ENCODE measurements around the gene ZNF222.

ZNF222 gene

DNA sequence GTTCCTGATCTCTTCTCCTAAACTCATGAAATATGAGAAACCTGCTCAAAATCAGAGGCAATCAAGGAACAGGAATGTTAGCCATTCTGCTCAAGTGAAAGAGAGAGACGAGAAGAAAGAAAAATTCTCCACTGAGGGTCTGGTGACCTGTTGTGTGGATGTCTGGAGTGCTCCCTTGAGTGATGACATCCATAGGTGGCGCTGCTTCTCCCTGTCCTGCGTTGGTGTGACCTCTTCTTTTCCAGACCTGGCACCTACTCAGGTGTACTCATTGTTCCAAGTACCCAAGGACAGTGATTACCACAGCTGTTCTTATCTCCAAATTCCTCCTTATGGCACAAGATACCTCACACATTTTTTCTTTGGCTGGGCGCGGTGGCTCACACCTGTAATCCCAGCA is 30.7 kb downstream of the ZNF222 start:
- DNase-seq = no peak

DNA sequence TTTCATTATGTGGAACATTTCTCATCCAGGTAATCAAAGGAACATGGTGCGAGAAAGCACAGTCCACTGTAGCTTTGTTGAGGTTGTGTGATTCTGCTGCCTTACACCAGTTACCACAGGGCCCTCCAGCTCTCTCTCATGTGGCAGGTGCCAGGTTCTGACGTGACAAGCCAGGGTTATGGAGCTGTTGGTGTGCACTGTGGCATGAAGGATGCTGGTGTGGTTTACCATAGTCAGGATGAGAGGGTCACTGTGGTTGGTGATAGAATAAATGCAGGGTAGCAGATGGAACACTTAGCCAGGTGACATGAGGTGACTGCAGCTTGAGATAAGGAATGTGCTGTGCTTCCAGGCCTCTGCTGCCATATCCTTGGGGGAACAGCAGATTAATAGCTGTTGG is 34.0 kb downstream of the ZNF222 start:
- no peak for DNase-seq

DNA sequence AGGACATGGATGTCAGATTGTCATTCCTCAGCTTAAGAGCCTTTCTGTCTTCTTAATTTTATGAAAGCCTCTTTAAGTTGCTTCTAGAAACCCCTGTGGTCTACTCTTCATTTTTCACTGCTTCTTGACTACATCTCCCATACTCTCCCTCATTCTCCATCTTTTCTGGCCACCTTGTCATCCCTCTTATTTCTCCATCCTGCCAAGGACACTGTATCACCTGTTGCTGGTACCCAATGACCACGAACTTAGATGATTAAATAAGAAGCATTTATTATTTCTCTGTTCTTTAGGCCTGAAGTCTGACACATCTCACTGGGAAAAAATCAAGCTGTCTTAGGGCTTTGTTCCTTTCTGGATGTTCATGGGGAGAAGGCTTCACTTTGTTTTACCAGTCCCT is 35.9 kb downstream of the ZNF222 start:
- no peak for DNase-seq

DNA sequence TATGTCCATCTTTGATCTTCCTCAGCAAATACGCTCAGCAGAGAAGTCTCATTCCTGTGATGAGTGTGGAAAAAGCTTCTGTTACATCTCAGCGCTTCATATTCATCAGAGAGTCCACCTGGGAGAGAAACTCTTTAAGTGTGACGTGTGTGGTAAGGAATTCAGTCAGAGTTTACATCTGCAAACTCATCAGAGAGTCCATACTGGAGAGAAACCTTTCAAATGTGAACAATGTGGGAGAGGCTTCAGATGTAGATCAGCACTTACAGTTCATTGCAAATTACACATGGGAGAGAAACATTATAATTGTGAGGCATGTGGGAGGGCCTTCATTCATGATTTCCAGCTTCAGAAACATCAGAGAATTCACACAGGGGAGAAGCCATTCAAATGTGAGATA is 41.1 kb downstream of the ZNF222 start:
- no peak for DNase-seq

DNA sequence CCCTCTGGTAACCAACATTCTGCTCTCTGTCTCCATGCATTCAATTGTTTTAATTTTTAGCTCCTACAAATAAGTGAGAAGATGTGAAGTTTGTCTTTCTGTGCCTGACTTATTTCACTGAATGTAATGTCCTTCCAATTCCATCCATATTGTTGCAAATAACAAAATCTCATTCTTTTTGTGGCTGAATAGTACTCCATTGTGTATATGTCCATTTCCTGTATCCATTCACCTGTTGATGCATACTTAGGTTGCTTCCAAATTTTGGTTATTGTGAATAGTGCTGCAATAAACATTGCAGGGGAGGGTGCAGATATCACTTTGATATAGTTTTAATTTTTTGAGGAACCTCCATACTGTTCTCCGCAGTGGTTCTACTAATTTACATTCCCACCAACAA is 44.2 kb downstream of the ZNF222 start:
- no peak for DNase-seq

GRCh38 chr19:44071824-44072542 is 46.8 kb downstream of the ZNF222 start, which contains the start of gene ZNF284:
TSS of gene ZNF284 (plus strand) at chr19:44072159. CDS start at chr19:44076390, 4,231 bp downstream.
- DNase-seq = peak; percentile 92

- DNase-seq = no peak
Observed at GRCh38 chr19:44072543-44073401, 47.6 kb downstream of the ZNF222 start.

- no peak for DNase-seq
Observed at GRCh38 chr19:44076325-44076724, 51.1 kb downstream of the ZNF222 start.
